ENCODE measurements around the gene A3GALT2. TPM values are rescaled to one million over a fixed set of nuclear protein-coding genes. Genes with fewer than 3 reads are reported as not detected.

The A3GALT2 gene
- total RNA-seq, 1 donor from 2014 or later: not detected

DNA sequence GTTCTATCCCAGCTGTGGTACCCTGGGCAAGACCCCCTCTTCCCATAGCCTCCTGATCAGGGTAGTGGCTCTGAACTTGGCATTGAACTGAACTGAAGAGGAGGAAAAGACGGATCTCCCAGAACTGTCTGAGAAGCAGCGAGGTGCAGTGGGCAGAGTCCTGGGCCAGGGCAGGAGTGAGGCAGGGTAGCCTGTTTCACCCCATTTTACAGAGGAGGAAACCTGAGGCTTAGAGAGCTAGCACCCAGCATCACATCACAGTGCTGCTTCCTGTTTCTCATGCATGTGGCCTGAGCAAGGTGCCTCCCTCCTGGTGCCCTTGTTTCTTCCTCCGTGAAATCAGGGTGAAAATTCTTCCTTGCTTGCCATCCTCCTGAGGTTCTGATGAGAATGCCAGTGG, 47.5 kb downstream of the A3GALT2 start:
- DNase-seq (ENCODE audit: low spot score): peak; percentile 39

DNA sequence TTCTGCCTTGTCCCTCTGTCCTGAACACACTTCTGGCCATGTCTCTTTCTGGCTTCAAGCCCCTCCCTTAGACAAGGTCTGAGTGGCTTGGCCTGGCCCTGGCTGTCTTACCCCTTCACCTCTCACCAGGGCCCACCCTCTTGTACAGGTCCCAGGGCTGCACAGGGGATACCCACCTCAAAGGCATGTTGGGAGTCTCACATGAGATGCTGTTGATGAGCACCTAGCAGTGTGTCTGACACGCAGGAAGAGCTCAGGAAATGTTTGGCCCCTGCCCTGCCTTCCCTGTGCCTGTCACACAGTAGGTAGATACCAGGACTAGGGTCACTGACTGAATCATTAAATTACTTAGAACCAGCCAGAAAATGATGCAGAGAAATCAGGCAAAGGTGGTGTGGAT, 48.0 kb downstream of the A3GALT2 start:
- peak; percentile 85 for DNase-seq (ENCODE audit: low spot score)

DNA sequence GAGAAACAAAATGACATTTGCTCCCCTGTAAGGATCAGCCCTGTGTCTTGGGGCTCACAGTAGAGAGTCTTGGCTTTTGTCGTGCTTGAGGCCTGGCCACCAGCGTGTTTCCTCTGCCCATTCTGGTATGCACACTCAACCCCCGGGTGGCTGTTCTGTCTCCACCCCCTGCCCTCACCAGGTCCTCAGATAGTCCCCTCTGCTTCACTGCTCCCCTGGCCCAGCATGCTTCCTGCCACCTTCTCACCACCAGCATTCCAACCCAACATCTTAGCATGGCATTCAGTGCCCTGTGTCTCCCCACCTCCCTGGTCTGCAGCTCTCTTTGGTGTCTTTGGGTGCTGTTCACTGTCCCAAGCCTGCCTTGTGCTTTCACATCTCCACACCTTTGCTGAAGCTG, 48.4 kb downstream of the A3GALT2 start:
- DNase-seq (ENCODE audit: low spot score): peak; percentile 49

DNA sequence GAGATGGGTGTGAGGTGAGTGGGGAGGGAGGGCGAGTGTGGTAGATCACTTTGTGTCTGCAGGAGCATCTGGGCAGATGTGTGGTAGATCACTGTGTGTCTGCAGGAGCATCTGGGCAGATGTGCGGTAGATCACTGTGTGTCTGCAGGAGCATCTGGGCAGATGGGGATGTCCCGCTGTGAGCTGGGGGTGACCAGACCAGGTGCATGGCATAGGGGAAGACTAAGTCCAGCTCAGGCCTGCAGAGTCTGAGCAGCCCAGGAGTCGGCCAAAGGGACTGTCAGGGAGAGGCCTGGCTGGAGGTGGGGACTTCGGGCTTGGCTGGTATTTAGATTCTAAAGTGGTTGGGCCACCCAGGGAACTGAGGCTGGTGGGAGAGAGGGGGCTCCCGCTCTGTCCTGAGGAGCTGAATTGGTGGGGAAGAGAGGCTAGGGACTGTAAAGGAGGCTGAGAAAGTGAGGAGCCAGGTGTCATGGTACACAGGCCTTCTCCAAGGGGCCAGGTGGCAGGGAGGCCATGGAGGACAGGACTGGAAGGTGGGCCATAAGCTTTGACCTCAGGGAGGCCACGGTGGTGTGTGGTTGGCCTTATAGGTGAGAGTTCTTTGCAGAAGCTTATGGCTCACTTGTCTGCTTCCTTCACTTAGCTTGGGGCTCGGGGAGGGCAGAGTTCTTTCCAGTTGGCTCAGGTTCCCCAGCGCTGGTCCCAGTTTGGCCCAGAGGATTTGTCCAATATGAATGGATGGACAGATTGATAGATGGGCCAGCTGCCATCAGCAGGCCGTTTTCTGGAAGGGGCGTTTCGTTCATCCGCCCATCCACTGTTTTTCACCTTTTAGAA, 49.0 kb downstream of the A3GALT2 start:
- peak; percentile 81 for DNase-seq (ENCODE audit: low spot score)

- DNase-seq (ENCODE audit: low spot score): peak; percentile 57
Observed at GRCh38 chr1:33270808-33271465, 50.0 kb downstream of the A3GALT2 start.

DNA sequence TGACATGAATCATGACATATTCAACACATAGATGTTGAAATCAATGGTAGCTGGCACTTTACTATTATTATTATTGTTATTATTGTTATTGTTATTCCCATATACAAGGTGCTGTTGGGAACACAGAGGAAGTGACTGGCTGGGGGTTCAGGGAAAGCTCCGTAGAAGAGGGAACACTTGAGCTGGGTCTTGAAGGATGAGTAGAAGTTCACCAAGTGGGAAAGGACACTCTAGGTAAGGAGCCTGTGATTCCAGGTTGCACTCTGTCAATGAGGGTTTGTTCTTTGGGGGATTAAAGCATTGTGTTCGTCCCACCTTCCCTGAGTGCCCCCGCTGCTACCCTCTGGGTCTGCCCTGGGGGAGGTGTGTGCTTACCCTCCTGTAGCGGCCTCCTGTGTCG, 50.5 kb downstream of the A3GALT2 start:
- DNase-seq (ENCODE audit: low spot score): no peak

DNA sequence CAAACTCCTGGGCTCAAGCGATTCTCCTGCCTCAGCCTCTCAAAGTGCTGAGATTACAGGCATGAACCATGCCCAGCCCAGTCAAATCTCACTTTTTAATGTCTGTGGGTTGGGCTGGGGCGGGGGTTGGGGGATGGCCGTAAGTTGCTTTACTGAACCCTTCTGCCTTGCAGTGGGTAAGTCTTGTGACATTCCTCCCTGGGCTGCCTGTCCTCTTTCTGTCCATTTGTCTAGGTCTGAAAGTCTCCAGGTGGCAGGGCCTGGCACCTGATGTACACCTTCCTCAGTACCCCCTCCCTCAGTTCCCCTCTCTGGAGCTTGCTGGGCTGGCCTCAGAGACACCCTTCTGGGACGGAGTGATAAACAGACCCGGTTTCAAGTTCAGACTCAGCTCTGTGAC, 51.3 kb downstream of the A3GALT2 start:
- DNase-seq (ENCODE audit: low spot score): peak; percentile 65

DNA sequence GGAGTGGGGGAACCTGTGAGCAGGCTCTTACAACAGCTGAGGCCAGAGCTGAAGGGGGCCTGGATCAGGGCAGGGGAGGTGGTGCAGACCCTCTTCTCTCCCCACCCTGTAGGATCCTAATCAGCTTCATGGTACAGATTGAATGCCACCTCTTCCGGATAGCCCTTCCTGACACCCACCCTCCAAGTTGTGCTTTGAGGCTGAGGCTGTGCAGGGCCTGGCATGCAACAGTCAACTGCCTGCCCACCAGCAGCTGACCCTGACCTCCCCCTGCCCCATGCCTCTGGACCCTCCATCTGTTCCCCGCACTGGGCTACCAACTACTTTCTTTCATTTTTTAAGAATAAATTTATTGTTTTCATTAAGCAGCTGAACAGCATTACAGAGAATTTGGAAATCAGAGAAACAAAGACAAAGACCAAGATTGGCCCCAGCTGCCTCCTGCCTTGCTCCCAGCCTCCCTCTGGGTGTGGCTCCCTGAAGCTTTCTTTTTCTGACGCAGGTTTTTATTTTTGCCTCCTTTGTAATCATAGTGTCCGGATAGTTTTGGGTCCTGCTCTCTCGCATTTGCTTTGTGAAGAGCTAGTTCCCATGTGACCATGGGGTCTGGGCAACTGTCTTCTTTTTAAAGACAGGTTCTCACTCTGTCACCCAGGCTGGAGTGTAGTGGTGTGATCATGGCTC, 51.8 kb downstream of the A3GALT2 start:
- DNase-seq (ENCODE audit: low spot score): peak; percentile 47

GRCh38 chr1:33268457-33268856, 52.4 kb downstream of the A3GALT2 start:
- DNase-seq (ENCODE audit: low spot score): no peak

GRCh38 chr1:33267468-33268205, 53.3 kb downstream of the A3GALT2 start:
- DNase-seq (ENCODE audit: low spot score): no peak

GRCh38 chr1:33266766-33267165, 54.1 kb downstream of the A3GALT2 start:
- DNase-seq (ENCODE audit: low spot score): peak; percentile 73

DNA sequence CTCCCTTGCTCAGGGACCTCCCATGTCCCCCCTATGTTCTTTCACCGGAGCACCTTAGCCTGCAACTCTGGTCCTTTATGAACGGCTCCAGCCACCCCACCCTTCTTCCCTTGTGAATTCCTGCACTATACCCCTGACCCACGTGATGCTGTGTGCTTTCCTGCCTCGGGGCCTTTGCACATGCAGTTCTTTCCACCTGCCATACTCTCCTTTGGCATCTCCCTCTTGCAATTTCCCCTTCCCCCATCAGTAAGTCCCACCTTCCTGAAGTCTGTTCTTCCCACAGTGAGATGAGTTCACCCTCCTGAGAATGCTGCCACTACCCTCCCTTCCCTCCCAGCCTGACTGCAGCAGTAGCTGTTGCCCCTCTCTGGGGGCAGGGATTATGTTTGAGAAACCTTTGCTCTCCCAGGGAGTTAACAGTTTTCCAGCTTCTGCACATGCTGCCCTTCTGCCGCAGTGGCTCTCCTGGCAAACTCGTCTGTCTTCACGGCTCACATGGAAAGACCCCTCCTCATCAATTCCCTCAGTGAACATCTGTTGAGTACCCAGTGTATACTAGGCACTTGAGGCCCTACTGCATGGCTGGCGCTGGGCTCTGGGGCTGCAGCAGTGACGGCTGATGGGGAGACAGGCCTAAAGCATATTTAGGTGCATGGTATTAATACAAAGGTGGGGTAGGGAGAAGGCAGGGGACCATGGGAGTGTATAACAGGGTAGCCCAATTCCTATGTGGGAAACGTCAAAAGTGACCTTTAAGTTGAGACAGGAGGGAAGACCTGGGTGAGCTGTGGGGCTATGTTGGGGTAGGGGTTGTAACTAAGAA, 54.9 kb downstream of the A3GALT2 start:
- DNase-seq (ENCODE audit: low spot score): no peak

DNA sequence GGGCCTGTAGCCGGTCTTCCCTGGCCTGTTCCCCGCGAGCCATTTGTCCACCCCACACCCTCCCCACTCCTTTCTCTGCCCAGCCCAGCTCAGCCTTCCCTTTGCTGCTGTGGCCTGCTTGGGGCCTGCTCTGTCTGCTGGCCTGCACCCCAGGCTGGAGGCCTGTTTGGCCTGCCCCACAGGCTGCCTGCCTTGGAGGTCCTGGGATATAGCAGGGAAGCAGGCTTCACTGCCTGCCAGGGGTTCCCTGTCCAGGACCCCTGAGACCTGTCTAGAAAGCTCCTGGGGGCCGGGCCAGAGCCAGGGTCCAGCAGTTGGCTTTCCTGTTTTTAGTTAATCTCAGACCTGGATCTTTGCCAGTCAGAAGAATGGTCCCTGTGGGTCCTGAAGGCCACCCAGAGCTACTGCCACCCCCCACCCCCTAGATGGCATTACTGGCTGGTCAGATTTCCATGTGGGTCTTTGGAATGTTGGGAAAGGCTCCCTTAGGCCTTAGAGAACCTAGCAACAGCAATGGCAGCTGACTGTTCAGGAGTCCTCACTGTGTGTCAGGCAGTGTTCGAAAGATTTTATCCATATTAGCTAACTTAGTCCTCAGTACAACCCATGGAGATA, 56.9 kb downstream of the A3GALT2 start:
- DNase-seq (ENCODE audit: low spot score): no peak

GRCh38 chr1:33261344-33261743, 59.6 kb downstream of the A3GALT2 start:
- DNase-seq (ENCODE audit: low spot score): no peak

DNA sequence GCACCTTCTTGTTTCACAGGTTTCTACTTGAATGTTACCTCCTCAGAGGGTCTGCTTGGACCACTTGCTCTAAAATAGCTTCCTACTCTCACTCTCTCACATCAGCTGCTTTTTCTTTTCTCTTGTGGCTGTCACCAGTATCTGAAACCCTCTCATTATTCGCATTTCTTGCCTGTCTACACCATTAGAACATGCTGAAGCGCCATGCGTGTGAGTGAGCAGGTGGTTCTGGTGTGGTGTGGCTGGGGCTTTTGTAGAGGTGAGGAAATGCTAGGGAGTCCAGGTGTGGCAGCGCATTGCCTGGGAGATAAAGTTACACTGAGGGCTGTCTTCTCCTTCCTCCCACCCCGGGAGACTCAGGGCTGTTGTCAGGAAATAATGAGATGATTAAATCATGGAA, 60.5 kb downstream of the A3GALT2 start:
- no peak for DNase-seq (ENCODE audit: low spot score)

- DNase-seq (ENCODE audit: low spot score): no peak
Observed at GRCh38 chr1:33259879-33260278, 61.0 kb downstream of the A3GALT2 start.

- DNase-seq (ENCODE audit: low spot score): no peak
Observed at GRCh38 chr1:33258788-33259274, 62.1 kb downstream of the A3GALT2 start.

DNA sequence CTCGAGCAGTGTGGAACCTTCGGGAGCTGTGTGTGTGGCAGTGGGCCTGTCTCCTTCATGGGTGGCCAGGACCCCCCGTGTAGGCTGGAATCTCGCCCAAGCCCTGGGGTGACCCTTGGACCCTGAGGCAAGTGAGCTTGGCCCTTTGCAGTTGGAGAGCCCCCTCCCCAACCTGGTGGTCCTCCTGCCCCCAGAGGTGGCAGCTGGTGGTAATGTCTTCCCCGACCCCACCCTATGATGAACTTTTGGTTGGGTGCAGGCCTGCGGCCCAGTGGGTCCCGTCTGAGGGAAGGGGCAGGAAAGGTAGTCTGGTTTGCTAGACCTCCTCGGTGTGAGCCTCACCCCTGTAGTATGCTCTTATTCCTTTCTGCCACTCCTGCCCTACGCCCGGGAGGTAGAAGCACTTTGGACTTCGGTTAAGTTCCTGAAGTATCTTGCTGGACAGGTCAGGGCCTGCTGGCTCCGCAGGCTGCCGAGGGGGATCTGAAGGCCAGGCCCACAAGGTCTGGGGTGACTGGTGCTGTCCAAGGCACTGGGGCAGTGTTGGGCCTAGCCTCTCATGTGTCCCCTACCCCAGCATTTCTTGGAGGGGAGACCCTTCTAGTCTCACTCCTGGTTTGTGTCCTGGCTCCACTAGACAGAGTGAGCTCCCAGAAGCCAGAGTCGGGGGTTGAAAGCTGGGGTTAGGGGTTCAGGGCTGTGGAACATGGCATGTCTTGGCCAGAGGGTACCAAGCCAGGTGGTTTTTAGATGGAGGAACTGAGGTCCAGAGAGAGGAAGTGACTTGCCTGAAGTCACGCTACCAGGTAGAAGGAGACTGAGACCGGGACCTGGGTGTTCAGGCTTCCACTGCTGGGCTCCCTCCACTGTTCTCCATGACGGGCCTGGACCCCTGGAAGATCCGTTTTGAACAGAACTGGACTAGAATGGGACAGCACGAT, 62.9 kb downstream of the A3GALT2 start:
- no peak for DNase-seq (ENCODE audit: low spot score)

Measured in mesenteric fat pad (tissue), 1 donor.